ENCODE results near the gene MATK. TPM values are rescaled to one million over a fixed set of nuclear protein-coding genes. Genes with fewer than 3 reads are reported as not detected.
"Not testable (repeated sequence)": the region's sequence is repeated elsewhere in the genome, so short reads cannot be mapped to it uniquely, and the experiment has no call there.

Gene MATK
- total RNA-seq, 1 donor from 2014 or later = 0.96 TPM

DNA sequence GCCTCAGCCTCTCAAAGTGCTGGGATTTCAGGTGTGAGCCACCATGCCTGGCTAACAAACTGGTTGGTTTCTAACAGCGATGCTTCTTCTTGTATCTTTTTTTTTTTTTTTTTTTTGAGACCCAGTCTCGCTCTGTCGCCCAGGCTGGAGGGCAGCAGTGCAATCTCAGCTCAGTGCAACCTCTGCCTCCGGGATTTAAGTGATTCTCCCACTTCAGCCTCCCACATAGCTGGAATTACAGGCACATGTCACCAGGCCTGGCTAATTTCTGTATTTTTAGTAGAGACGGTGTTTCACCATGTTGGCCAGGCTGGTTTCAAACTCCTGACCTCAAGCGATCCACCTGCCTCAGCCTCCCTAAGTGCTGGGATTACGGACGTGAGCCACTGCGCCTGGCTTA, 30.0 kb upstream of the MATK start:
- DNase-seq (ENCODE audit: low spot score) = not testable (repeated sequence)

- DNase-seq (ENCODE audit: low spot score) = no peak
Observed at GRCh38 chr19:3814648-3815047, 28.5 kb upstream of the MATK start.

DNA sequence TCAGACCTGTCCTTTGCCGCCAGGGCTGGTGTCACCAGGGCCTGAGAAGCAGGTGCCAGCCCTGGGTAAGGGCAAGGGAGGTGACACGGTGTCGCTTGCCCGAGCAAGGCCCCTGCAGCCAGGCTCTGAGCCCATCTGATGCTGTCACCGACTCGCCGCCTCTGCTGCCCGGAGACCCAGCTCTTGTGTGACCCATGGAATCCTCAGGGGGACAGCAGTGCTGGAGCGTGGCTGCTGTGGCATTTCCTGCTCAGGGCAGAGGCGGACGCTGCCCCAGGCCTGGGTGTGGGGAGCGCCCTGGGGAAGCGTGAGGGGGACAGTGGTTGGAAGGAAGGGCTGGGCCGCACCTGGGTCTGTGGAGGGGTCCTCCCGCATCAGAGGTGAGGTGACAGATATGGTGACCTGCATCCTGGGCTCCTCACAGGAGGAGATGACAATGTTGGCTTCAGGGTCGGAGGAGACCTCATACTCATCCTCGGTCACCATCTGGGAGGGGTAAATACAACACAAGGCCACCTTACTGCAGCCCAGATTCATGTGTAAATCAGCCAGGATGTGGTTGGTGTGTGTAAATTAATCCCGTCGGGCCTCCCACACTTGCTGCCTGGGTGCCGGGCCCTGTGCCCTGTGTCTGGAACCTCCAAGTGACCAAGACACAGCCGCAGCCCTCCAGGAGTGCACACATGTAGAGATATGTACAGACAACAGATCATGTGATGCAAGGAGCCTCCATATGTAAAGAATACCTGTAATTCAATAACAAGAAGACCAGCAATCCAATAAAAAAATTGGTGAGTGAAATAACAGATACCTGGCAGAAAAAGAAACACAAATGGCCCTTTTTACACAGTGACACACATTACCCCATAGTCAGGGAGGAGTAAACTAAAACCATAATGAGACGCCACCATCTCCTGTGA, 27.6 kb upstream of the MATK start:
- DNase-seq (ENCODE audit: low spot score) = no peak

DNA sequence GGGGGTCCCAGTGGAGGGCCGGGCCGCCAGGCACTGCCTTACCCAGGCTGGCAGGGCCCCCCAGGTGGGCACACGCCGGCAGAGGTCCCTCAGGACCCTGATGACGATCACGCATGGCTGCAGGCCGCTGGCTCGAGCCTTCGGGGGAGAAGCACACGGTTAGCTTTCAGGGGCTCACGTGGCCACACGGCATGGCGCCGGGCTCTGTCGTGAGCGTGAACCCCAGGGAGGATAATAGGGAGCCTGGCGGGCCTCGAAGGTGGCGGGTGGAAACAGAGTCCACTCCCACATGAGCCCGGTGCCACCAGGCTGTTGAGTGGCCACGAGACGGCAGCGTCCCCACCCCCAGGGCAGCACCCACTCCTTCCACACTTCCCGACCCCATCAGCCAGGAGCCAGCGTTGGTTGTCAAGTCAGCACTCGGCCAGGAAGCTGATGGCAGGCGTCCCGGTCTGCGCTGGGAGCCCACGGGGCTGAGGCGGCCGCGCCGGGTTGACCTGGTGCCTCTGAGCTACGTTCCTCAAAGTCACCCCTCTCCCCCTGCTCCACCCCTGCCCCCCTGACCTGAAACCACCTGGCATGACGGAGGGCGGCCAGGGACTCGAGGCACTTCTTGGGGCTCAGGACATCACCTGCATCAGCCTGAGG, 24.7 kb upstream of the MATK start:
- no peak for DNase-seq (ENCODE audit: low spot score)

- DNase-seq (ENCODE audit: low spot score) = no peak
Observed at GRCh38 chr19:3809881-3810707, 23.9 kb upstream of the MATK start.

DNA sequence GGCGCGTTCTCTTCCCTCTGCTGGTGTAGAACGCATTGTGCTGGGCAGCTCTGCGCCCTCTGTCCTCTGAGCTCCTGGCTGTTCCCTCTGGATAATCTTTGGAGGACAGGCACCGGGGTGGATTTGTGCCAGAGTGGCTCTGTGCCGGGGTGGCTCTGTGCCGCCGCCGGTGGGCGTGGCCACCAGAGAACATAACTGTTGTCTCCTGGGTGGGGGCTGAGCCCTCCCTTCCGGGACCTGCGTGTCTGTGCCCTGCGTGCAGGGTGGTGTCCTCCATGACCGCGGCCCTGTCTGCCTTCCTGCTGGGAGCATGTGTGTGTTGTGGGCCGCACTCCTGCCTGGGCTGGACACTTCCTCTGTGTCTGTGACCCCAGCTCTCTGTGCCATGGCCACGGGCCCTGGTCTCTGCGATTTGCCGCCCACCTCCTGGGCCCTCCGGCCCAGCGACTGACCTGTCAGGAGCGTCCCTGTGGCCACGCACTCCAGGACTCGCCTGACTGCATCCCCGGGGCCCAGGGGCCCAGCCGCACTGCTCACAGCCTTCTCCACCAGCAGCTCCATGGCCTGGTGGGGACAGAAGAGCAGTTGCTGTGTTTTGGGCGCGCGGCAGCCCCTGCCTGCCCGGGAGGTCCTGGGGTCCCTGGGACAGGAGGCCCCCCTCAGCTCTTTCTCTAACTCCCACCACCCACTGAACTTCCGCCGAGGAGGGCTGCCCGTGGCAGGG, 22.4 kb upstream of the MATK start:
- no peak for DNase-seq (ENCODE audit: low spot score)

GRCh38 chr19:3807574-3808354, 21.6 kb upstream of the MATK start:
- DNase-seq (ENCODE audit: low spot score) = no peak

GRCh38 chr19:3807131-3807480, 20.9 kb upstream of the MATK start:
- DNase-seq (ENCODE audit: low spot score) = no peak

DNA sequence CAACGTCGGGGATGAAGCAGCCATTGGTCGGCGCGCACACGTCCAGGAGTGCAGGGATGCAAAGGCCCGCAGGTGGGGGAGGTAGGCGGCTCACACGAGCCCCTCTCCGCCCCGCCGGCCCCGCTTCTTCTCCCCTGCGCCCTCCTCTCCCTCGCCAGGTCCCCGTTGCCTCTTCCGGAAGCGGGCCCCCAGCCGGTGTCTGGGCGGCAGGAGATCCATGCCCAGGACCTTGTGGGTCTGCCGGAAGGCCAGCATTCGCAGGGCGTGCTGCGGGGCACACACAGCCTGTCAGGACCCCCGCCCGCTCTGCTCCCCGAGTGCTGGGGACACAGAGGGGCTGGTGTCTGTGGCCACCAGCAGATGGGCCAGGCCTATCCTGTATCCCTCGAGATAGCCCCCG, 19.7 kb upstream of the MATK start:
- no peak for DNase-seq (ENCODE audit: low spot score)

GRCh38 chr19:3804429-3804828, 18.2 kb upstream of the MATK start:
- DNase-seq (ENCODE audit: low spot score) = no peak

GRCh38 chr19:3803986-3804385, 17.8 kb upstream of the MATK start:
- no peak for DNase-seq (ENCODE audit: low spot score)

GRCh38 chr19:3803114-3803888, 17.1 kb upstream of the MATK start:
- no peak for DNase-seq (ENCODE audit: low spot score)

DNA sequence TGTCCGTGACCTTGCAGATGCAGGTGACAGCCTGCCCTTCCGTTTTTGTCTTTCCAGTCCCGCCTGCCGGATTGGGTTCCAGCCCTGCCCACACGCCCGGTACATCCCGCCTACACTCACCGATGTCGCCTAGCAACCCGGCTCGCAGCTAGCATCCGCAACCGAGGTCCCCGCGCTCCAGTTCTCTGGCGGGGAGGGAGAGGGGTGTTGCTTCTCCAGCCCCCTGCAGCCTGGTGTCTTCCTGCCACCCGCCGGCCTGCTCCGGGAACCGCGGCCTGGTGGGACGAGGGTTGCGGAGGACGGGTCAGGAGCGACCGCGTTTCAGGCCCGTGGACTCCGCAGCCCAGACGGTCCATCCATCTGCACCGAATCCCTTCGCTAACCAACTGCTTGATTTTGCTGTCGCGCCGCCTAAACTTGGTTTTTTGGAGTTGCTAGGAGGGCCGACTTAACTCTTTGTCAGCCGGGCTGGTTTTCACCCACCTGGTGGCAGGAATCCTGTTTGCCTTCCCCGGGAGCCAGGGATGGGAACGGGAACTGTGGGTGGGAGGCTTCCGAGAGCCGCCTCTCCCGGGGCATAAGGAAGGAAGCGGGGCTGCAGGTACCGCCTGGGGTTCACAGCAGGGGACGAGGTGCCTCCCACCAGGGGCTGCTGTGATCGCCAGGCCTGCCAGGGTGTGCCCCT, 15.4 kb upstream of the MATK start:
- DNase-seq (ENCODE audit: low spot score) = no peak

DNA sequence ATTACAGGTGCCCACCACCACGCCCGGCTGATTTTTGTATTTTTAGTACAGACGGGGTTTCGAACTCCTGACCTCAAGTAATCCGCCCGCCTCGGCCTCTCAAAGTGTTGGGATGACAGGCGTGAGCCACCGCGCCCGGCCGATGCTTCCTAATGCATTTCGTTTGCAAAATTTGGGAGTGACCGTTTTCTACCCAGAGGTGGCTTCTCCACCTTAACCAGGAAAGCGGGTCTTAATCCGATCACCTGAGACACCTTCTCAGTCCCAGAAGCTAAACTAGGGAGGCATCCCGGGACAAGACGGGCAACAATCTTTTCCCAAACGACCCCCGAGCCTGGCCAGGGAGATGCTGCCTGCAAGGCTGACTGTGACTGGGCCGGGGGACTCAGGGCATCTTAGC, 14.8 kb upstream of the MATK start:
- no peak for DNase-seq (ENCODE audit: low spot score)

DNA sequence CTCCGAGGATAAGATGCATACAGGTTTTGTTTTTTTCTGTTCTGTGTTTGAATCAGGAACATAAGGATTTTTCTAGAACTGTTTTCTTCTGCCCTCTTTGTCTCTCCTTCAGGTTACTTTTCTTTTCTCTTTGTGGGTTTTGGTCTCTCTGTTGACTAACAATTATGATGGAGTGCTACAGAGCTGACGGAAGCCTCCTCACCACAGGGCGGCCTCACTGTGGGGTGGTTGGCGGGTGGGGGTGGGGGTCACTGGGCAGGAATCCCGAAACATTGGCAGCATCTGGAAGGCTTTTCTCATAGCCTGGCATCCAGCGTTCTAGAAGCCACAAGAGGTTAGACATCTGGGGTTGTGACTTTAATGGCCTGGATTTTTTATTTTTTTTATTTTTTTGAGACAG, 12.0 kb upstream of the MATK start:
- no peak for DNase-seq (ENCODE audit: low spot score)

DNA sequence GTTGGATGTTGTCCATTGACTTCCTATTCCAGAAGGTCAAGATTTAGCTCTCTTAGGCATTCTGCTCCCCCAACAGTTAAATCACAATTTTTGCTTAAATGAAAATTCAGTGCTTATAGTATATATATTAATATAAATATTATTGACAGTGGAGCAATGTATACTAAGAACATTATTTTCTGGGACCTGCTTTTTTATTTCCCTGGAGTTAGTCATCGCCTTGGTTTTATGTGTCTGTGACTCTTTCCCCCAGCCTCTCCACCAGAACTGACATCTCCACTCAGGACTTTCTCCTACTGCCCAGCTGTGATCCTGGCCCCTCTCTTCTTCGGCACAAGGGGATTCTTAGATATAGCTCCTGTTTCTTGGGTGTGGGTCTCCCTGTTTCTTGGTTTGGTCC, 10.2 kb upstream of the MATK start:
- DNase-seq (ENCODE audit: low spot score) = no peak

DNA sequence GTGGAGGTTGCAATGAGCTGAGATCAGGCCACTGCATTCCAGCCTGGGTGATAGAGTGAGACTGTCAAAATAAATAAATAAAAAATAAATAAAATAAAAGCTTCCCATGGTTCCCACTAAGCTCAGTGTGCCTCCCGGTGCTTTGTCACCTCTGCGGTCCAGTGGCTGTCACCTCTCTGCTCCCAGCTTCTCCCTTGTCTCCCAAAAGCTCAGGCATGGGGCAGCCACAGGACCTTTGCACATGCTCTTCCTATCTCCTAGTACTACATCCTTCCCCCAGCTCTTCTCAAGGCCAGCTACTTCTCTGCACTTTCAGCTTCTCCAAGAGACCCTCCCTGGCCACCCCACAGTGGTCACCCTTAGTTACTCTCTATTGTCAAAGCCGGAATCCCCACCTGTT, 7.6 kb upstream of the MATK start:
- no peak for DNase-seq (ENCODE audit: low spot score)

DNA sequence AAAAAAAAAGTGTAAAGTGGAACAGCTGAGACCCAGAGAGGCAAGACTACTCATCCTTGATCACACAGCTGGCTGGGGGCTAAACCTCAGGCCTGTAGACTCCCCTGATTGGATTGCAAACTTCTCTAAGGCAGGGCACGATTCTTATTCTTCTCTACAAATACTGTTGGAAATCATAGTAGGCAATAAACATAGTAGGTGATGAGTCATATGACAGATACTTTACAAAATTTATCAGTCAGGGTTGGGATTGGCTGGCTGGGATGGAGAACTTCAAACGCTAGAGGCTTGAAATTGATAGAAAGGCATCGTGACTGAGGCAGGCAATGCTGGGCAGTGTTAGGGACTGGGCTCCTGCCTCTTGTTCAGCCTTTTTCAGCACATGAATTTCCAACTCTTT, 5.9 kb upstream of the MATK start:
- no peak for DNase-seq (ENCODE audit: low spot score)

DNA sequence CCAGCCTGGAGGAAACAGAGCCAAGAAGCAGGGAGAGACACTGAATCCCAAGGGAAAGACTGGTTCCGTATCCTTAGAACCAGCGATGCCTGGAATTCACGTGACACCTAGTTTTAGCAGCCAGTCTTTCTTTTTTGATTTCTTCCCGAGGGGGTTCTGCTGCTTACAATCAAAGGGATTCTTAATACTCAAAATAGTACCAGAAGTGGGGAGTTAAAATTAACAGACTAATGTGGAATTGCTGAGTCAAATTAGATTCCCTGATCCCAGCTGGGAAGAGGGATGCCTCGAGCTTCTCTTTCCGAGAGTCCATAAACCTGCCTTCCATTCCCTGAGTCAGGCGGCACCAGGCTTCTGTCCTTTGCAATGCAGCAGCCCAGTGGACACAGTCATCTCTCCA, 4.8 kb upstream of the MATK start:
- DNase-seq (ENCODE audit: low spot score) = no peak
